GM23248 (cell line): ENCODE measurements around the gene GALNT13.

Experiments used
- EZH2 ChIP-seq: fragments of 200-600 bp; sonication (generic); IDR thresholded peaks from 2 replicates; pipeline ENCODE4 v1.6.1; 2018; ENCODE audit warnings: antibody characterized with exemption, mild to moderate bottlenecking; ENCODE audit not compliant: insufficient read depth, poor library complexity, severe bottlenecking
- EZH2phosphoT487 ChIP-seq: fragments of 200-600 bp; sonication (generic); IDR thresholded peaks from 2 replicates; pipeline ENCODE4 v1.6.1; 2018; ENCODE audit warnings: antibody characterized with exemption, moderate library complexity, mild to moderate bottlenecking, low read depth; ENCODE audit not compliant: insufficient read depth

DNA sequence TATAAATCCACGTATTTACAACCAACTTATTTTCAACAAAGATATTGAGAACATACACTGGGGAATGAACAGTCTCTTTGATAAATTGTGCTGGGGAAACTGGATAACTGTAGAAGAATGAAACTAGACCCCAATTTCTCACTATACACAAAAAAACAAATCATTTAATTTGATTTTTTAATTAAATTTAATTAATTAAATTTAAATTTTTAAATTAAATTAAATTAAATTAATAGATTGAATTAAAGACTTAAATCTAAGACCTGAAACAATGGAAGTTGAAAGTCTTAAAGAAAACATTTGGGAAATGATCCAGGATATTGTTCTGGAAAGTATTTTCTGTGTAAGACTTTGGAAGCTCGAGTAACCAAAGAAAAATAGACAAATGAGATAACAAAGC is 301.4 kb downstream of the GALNT13 start:
- TF ChIP-seq EZH2 (no peak), EZH2phosphoT487 (no peak)
